Stimulated activated CD4-positive, alpha-beta T cell treated with anti-CD3 and anti-CD28 coated beads, TNF-alpha, amount 100 ng/mL, for 24 hours (primary cell): ENCODE data around the gene SUPT3H.

Experiments used
- DNase-seq, 3 experiments: peaks; one replicate each; pipeline ENCODE4 v3.0.0-alpha.2; 2020; ENCODE audit warnings: low read depth in 3 of 3

SUPT3H gene

DNA sequence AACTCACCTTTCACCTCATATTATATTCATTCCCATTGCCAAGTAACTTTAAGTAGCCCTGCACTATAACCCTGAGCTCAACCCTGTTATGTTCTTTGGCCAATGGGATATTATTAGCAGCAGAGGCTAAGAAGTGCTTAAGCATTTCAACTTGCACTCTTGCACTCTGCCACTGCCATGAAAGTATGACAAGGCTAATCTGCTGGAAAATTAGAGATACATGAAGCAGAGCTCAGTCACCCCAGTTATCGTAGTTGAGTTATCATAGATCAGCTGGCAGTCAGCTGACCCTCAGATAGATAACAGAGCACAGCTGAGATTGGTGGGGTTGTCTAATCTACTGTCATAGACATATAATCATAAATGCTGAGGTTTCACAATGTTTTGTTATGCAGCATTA, 259.0 kb downstream of the SUPT3H start:
- DNase-seq: no peak

DNA sequence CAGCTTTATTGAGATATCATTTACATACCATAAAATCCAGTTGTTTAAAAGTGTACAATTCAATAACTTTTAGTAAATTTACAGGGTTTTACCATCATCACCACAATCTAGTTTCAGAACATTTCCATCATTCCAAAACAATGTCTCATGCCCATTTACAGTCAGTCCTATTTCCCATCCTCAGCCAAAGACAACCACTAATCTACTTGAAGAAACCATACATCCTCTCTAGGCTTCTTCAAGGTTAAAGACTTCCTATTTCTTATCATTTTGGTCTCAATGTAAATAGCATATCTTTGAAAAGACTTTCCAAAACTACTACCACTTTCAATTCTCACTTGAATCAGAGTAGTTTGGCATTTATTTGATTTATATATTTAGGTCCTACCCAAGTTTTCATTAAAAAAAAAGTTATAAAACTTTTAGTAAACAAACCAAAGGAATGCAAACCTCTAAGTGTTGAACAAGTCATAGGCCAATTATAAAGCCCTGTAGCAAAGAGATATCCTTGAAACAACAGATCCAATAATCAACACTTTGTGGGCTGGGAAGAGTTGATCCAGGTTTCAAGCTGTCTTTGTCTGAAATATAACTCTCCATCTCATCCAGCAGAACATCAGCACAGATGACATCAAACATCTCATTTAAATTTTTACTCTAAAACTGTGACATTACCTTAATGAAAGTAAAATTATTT, 260.9 kb downstream of the SUPT3H start:
- no peak for DNase-seq

DNA sequence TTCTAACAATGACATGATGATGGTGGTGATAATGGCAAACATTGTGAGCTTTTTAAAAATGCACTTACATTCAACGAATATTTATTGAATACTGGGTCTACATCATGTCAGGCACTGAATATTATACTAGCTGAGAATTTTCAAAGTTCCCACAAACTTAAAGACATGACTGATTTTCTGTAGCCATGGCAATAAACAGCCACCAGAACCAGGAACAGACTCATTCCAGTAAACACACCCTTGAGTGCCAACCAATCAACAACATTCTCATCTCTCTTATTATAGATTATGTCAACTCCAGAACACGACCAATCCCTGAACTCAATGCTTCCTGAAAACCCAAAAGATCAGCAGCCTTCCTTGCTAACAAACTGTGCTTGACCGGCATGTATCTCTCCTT, 262.0 kb downstream of the SUPT3H start:
- DNase-seq: no peak

DNA sequence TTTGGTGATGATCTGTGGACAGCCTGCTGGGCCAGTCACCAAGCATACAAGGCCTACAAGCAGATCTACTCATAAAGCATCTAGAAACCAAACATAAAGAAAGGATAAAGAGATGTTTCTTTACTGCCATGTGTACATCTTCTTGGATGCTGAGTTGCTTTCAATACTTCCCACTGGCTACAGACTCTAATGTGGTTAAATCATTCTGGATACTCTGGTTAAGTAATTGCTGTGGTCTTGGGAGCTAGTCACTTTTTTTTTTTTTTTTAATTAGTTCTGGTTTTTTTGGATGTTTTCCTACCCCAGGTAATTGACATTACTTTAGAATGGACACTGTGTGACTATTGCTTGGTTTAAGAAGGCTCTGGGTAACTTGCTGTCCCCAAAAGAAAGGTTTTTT, 265.0 kb downstream of the SUPT3H start:
- DNase-seq: no peak

GRCh38 chr6:45109551-45109950, 268.2 kb downstream of the SUPT3H start:
- DNase-seq: no peak

DNA sequence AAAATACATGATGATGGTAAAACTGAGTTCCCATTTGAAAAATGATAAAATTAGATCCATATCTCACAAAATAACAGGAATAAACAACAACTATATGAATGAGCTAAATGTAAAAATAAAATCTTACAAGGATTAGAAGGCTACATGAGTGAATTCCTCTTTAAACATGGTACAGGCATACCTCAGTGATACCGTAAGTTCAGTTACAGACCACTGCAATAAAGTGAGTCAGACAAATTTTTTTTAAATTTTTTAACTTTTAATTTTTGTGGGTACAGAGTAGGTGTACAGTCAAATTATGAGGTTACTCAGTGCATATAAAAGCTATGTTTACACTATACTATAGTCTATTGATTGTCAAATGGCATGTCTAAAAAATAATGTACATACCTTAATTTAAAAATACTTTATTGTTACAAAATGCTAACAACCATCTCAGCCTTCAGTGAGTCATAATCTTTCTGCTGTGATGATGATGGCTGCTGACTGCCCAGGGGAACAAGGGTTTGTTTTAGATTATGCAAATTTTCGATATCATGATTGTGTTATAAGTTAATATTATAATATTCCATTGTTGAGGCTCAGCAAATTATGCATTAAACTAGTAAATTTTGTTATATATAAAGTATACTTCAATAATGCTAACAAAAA, 272.4 kb downstream of the SUPT3H start:
- DNase-seq: no peak

GRCh38 chr6:45104429-45104828, 273.3 kb downstream of the SUPT3H start:
- no peak for DNase-seq

- no peak for DNase-seq
These were observed 279.5 kb downstream of the SUPT3H start for GRCh38 chr6:45098256-45098655.

DNA sequence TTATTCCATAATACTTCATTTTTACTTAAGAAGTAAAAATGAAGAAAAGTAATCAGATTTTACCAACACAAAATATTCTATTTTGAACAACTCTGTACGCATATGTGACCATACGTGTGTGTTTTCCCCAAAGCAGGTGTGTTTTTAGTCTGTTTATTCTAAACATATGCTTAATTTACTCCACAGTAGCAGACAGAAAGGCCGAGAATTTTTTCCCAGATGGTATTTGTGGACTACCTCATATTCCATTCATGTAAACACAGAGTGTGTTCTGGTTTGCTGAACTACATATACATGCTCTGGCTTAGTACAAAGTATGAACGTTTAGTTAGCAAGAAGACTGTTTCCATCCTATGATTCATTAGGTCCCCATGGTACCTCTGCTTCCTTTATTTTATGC, 282.9 kb downstream of the SUPT3H start:
- DNase-seq: no peak

DNA sequence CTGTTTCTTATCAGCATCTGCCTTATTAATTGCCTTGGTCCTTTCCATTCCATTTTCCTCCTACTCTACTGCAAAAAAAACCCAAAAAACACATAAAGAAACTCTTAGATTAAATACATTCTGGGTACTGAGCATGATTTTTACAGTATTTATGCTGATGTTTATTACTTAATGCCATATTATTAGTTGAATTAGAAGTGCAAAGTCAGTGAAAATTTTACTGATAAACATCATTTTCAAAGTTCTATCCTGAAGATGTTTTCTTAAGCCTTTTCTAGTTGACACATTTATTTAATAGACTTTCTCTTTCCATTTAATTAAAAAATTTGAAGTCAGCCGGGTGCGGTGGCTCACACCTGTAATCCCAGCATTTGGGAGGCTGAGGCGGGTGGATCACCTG, 285.6 kb downstream of the SUPT3H start:
- DNase-seq: no peak

DNA sequence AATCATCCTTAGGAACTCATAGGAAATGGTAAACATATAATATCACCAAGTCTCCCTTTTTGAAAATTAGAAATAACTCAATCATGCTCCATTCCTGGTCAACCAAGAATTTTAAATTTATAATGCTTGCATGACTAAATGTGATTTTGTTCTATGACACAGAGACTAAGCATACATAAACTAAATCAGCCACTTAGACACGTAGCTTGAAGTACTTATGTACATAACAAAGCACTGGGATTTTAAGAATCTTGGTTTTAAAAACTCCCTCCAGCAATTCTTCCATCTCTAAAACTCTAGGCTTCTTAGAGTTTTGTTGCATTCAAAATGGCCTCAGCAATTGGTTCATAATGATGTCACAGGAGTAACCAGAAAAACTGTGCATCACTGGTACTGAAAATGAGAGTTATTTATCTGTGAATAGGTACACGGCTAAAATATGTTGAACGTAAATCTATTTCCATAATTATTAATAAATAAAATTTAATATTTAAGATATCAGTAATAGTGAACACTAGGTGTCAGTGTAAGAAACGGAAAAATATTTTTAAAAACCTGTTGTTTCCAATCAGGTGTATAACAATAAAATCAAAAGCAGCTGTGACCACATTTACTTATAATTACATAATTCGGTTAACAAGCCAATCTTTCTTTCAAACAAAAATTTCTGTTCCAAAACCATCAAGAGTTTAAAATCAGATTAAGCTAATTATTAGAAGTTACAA, 291.2 kb downstream of the SUPT3H start:
- DNase-seq: no peak

GRCh38 chr6:45084257-45084656, 293.5 kb downstream of the SUPT3H start:
- no peak for DNase-seq

- no peak for DNase-seq
These were observed 295.6 kb downstream of the SUPT3H start for GRCh38 chr6:45082091-45082490.

DNA sequence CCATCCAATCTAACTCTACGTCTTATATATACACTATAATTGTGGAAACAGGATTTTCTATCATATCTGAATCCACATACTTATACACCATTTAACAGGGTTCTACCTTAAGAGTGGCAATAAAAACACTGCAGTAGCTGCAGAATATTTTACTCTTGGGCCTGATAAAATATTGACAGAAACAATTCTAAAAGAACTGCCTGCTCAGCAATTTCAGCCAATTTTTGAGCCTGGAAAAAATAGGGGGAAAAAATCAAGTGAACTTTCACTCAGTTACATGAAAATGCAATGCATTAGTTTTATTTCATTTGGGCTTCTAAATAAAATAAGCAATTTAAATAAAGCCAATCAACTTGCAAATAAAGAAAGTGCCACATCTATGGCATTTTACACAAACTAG, 296.1 kb downstream of the SUPT3H start:
- DNase-seq: no peak

GRCh38 chr6:45078432-45078831, 299.3 kb downstream of the SUPT3H start:
- DNase-seq: no peak

DNA sequence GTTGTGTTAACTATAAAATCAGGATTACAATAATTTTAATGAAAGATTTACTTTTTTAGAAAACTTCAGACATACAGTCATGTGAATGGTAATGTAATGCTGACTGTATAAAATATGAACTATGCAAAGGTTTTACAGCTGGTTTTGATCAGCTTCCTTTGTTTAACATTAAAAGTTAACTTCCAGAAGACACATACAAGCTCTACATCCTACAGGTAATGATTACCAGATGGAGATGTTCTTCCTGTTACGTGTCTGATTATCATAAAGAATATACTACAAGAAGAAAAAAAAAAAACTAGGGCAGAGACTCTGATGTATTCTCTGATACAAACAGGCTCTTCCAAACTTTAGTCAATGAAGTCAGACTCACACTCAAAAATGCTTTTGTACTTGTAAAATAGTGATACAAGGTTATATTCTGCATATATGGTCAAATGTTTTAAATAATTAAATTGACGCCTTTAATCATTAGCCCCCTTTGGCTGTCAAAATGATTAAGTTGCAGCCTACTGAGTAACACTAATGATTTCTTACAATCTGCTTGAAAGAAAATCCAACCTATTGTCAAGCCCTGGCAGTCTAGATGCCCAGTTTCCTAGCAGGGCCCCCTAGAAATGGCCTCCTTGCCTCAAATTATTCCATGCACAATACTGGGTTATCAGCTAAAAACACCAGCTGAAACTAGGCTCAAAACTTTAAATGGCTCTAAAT, 301.4 kb downstream of the SUPT3H start:
- no peak for DNase-seq

- no peak for DNase-seq
These were observed 302.5 kb downstream of the SUPT3H start for GRCh38 chr6:45075246-45075645.

DNA sequence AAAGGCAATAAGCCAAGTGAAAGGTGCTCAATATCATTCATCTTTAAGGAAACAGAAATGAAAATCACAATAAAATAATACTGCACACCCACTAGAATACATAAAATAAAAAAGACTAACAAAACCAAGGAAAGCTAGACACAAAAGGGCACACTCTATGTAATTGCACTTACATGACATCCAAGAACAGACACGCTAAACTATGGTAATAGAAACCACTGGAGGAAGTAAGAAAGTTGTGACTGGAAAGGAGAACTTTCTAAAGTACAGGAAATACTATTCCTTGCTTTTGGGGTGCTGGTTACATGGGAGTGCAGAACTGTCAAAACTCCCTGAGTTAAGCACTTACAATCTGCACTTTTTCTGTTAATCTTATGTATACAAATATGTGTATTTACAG, 303.3 kb downstream of the SUPT3H start:
- DNase-seq: no peak

GRCh38 chr6:45073771-45074170, 304.0 kb downstream of the SUPT3H start:
- no peak for DNase-seq

DNA sequence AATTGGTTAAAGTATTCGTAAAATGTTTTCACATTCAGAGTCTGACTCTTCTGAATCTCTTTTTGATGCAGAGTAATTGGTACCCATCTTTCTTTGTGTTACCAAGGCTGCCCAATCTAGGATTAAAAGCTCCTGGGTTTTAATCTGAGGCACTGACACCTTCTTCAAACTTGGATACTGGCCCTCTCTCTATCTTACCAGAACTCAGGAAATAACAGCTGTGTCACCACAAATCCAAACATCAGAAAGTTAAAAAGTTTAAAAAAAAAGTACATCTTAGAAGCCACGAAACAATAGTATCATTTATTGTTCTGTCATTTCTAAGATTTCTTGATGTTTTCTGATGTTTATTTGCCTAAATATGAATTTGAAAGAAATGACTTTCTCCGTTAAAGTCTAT, 305.1 kb downstream of the SUPT3H start:
- no peak for DNase-seq

GRCh38 chr6:45072016-45072415, 305.7 kb downstream of the SUPT3H start:
- no peak for DNase-seq

DNA sequence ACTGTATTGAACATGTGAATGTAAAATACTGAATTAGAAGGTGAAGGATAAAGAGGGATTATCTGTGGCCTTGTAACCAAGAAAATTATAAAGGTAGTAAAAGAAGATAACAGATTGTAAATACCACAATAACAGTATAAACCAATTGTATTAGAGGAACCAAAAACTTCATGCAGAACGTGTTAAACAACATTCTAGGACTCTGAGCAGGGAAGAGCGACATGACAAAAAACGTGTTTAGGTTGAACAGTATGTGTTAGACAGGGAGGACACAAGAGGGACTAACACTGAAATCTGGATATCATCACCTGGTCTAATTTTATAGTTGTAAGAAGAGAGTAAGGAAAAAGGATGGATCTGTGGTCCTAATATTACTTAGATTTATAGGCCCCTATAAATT, 308.6 kb downstream of the SUPT3H start:
- no peak for DNase-seq
